ENCODE measurements around the gene ELP5. TPM values are rescaled to one million over a fixed set of nuclear protein-coding genes. Genes with fewer than 3 reads are reported as not detected.

ELP5 gene
- total RNA-seq, 1 donor from 2014 or later = 27.7 TPM

- no peak for DNase-seq (ENCODE audit: extremely low read depth, low read depth, low spot score)
Observed at GRCh38 chr17:7282752-7283321, 30.8 kb downstream of the ELP5 start.

GRCh38 chr17:7283471-7284216 is 31.6 kb downstream of the ELP5 start:
- no peak for DNase-seq (ENCODE audit: extremely low read depth, low read depth, low spot score)

- DNase-seq (ENCODE audit: extremely low read depth, low read depth, low spot score) = no peak
Observed at GRCh38 chr17:7284911-7285310, 32.9 kb downstream of the ELP5 start.

GRCh38 chr17:7285679-7286078 is 33.7 kb downstream of the ELP5 start:
- DNase-seq (ENCODE audit: extremely low read depth, low read depth, low spot score) = no peak

- no peak for DNase-seq (ENCODE audit: extremely low read depth, low read depth, low spot score)
Observed at GRCh38 chr17:7289256-7290032, 37.4 kb downstream of the ELP5 start.

- DNase-seq (ENCODE audit: extremely low read depth, low read depth, low spot score) = no peak
Observed at GRCh38 chr17:7290166-7290565, 38.2 kb downstream of the ELP5 start.

- no peak for DNase-seq (ENCODE audit: extremely low read depth, low read depth, low spot score)
Observed at GRCh38 chr17:7290685-7291084, 38.7 kb downstream of the ELP5 start.

- DNase-seq (ENCODE audit: extremely low read depth, low read depth, low spot score) = no peak
Observed at GRCh38 chr17:7292194-7292593, 40.2 kb downstream of the ELP5 start.

GRCh38 chr17:7292729-7293128 is 40.7 kb downstream of the ELP5 start:
- no peak for DNase-seq (ENCODE audit: extremely low read depth, low read depth, low spot score)

GRCh38 chr17:7293159-7293558 is 41.1 kb downstream of the ELP5 start:
- DNase-seq (ENCODE audit: extremely low read depth, low read depth, low spot score) = no peak

- DNase-seq (ENCODE audit: extremely low read depth, low read depth, low spot score) = no peak
Observed at GRCh38 chr17:7293816-7294613, 42.0 kb downstream of the ELP5 start.

GRCh38 chr17:7294614-7295153 is 42.7 kb downstream of the ELP5 start, which contains the start of gene YBX2:
Gene YBX2 (minus strand): TSS chr17:7294639. CDS start chr17:7294500, 139 bp downstream.
- DNase-seq (ENCODE audit: extremely low read depth, low read depth, low spot score) = no peak

- no peak for DNase-seq (ENCODE audit: extremely low read depth, low read depth, low spot score)
Observed at GRCh38 chr17:7295230-7296180, 43.5 kb downstream of the ELP5 start.

- no peak for DNase-seq (ENCODE audit: extremely low read depth, low read depth, low spot score)
Observed at GRCh38 chr17:7296189-7296861, 44.3 kb downstream of the ELP5 start.

GRCh38 chr17:7304179-7304578 is 52.2 kb downstream of the ELP5 start:
- no peak for DNase-seq (ENCODE audit: extremely low read depth, low read depth, low spot score)

- peak; percentile 100 for DNase-seq (ENCODE audit: extremely low read depth, low read depth, low spot score)
Observed at GRCh38 chr17:7306911-7307685, 55.1 kb downstream of the ELP5 start, which contains the start of gene EIF5A. Gene EIF5A (plus strand): TSS chr17:7307628. CDS start chr17:7309636, 2,008 bp downstream.

- no peak for DNase-seq (ENCODE audit: extremely low read depth, low read depth, low spot score)
Observed at GRCh38 chr17:7307686-7308624, 55.9 kb downstream of the ELP5 start.

All from glomerular endothelial cell (primary cell).